IPS-20b (cell line): Measurements from ENCODE around the gene TTC23L.

Source experiments
- H3K27ac ChIP-seq: one replicate; pipeline ENCODE4 v1.5.1; 2013; ENCODE audit warnings: low read length
- H3K27me3 ChIP-seq: 2 replicates; pipeline ENCODE4 v1.6.1; 2013; ENCODE audit warnings: mild to moderate bottlenecking, low read length, inconsistent platforms; ENCODE audit not compliant: insufficient read depth
- H3K36me3 ChIP-seq: 2 replicates; pipeline ENCODE4 v1.6.1; 2013; ENCODE audit warnings: low read depth, mild to moderate bottlenecking, inconsistent platforms, low read length, moderate library complexity; ENCODE audit not compliant: insufficient read depth
- H3K4me1 ChIP-seq: 2 replicates; pipeline ENCODE4 v1.6.1; 2013; ENCODE audit warnings: mild to moderate bottlenecking, control low read depth, inconsistent platforms, low read length, moderate library complexity; ENCODE audit not compliant: insufficient read depth
- H3K4me3 ChIP-seq: 2 replicates; pipeline ENCODE4 v1.5.1; 2013; ENCODE audit warnings: mild to moderate bottlenecking, low read length, inconsistent platforms
- H3K9ac ChIP-seq: 2 replicates; pipeline ENCODE4 v1.6.1; 2013; ENCODE audit warnings: low read depth, mild to moderate bottlenecking, inconsistent platforms, low read length, moderate library complexity
- H3K9me3 ChIP-seq: 2 replicates; pipeline ENCODE4 v1.6.1; 2013; ENCODE audit warnings: mild to moderate bottlenecking, low read depth, low read length, inconsistent platforms; ENCODE audit not compliant: insufficient read depth

The TTC23L gene

DNA sequence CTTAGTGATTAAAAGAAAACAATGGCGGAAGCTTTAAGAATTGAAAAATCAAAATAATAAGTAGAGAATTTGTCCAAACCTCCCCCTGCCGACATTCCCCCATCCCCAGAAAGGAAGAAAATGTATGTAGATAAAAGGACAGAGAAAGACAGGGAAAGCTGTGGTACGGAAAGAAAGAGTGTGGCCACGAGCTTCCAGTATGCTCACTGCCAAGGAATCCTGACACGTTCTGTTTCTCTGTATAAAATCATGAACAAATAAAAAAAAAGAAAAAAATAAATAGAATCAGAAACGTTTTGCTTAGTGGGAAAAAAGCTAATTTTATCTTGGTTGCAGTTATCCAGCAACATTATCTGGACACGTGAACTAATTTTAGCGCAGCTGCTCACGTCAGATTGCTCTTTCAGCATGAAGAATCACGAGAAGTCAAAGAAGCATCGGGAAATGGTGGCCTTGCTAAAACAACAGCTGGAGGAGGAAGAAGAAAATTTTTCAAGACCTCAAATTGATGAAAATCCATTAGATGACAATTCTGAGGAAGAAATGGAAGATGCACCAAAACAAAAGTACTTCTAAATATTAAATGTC is 105.6 kb downstream of the TTC23L start:
- H3K36me3 ChIP-seq, result peaks cover 85% of the 10 kb centered on the region
- no peak overlapping the region for H3K4me3 ChIP-seq
- H3K27me3 ChIP-seq, result no peaks in the 10 kb centered on the region
- no peak overlapping the region for H3K27ac ChIP-seq
- H3K9ac ChIP-seq, result no peak overlapping the region
- no peaks in the 10 kb centered on the region for H3K4me1 ChIP-seq
- H3K9me3 ChIP-seq, result no peaks in the 10 kb centered on the region
